ENCODE results near the gene RASSF6. TPM values are rescaled to one million over a fixed set of nuclear protein-coding genes. Genes with fewer than 3 reads are reported as not detected.
A peak's percentile ranks its signal among the peaks of the same experiment; 100 is the strongest.
"Not testable (repeated sequence)": the region's sequence is repeated elsewhere in the genome, so short reads cannot be mapped to it uniquely, and the experiment has no call there.

Gene RASSF6
- total RNA-seq, 1 donor from 2014 or later = not detected

DNA sequence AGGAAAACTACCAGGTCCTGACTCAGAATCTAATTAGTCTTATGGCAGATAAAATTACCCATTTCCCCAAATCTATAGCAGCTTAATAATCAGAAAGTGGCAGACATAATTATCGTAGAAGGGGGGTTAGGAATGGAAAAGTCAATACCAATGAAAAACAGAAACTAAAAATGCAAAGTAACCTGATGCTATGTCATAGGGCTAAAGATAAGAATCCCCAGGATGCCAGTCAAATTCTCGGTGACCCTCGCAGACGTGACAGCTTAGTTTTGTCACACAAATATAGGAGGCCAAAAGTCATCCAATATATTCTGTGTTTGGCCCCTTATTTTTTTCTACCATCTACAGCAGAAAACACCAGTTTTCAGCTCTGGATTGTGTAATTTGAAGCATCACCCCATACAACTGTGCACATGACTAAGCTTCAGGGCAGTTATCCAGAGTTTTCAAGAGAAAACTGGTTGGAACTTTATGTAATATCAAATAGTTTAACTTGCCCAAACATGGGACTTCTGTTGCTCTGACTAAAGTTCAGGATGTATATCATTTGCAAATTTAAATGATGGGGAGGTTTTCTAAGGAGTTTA lies 30.9 kb downstream of the RASSF6 start:
- intact Hi-C loops (cut with micrococcal nuclease) = no loop called here
- no peak for DNase-seq
- ATAC-seq = peak; percentile 39

DNA sequence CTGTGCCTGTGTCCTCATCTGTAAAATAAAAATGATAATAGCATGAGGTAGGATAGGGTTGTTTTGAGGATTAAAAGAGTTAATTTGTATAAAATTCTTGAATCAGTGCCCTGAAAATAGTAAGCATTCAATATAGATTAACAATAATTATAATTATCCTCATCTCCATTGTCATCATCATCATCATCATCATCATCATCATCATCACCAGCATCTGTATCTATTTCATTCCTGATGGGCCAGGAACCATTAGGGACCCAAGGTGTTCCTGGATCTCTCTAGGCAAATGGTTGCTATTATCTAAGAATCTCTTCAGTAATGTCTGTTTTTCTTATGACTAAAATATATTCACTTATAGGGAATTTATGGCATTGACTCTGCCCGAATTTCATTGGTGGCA lies 31.6 kb downstream of the RASSF6 start:
- DNase-seq (no peak), ATAC-seq (no peak)
- intact Hi-C loops (cut with micrococcal nuclease) = no loop called here

DNA sequence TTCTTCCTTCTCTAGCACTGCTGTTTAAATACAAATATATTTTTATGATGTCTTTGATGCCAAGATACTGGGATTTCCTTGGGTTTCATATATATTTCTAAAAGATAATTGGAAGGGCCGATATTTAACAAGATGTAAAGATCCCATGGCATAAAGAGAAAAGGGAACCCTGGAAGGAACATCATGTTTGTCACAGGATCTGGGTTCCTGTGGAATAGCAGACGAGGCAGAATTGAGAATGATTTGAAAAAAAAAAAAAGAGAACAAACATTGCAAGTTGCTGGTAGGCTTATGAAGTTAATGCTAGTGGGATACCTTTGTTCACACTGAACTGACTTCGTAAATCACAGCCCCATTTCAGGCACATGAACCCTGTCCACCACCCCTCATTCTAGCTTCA lies 33.6 kb downstream of the RASSF6 start:
- intact Hi-C loops (cut with micrococcal nuclease) = no loop called here
- ATAC-seq = no peak

DNA sequence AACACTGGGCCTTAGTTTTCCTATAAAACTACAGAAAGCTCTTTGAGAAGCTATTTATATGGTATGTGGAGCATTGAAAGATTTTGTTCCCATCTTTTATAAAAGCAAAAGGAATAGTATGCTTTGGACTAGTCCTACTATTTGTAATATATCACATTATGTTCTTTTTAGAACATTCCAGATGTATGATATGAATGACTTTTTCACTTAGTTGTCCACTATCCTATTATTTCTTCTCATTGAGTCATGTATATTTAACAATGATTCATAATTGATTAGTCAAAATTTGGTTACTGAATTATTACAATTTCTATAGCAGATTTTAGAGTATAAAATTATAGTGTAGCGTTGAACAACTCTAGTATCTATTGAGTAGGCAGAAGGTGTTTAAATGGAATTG lies 34.2 kb downstream of the RASSF6 start:
- ATAC-seq (no peak), DNase-seq (no peak)
- intact Hi-C loops (cut with micrococcal nuclease) = no loop called here

More for the DNA sequence above, 33.6 kb downstream of the RASSF6 start:
- DNase-seq = no peak

DNA sequence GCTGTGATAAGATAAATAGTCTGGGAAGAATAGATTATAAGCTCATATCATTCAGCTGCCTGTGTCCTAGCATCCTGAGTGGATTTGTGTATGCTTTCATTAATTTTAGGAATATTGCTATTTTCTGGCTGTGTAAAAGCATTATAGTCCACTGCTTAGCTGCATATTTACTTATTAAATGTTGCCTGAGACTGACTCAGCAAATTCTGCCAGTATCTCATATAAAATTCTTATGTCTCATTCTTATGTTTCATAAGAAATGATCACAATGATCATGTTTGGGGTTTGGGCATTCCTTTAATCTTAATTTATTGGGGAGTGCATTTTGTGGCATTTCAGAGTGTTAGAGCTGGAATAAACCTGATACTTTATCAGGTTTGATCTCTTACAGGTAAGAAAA lies 34.9 kb downstream of the RASSF6 start:
- ATAC-seq (no peak), DNase-seq (no peak)
- intact Hi-C loops (cut with micrococcal nuclease) = no loop called here

DNA sequence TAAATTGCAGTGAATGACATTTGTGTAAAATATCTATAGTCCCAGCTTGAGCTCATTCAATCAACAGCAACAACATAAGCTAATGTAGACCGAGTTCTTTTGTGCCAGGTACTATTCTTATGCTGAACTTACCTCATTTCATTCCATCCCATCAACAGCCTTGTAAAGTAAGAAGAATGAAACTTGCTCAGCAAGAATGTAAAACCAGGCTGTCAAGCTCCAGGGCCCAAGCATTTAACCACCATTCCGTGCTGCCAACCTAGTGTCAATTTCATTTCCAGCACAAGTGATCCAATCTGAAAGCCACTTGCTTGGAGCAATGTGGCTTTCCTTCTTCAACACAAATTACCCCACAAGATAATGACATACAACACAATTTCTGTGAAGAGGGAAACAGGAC lies 36.6 kb downstream of the RASSF6 start:
- intact Hi-C loops (cut with micrococcal nuclease) = no loop called here
- ATAC-seq = no peak

DNA sequence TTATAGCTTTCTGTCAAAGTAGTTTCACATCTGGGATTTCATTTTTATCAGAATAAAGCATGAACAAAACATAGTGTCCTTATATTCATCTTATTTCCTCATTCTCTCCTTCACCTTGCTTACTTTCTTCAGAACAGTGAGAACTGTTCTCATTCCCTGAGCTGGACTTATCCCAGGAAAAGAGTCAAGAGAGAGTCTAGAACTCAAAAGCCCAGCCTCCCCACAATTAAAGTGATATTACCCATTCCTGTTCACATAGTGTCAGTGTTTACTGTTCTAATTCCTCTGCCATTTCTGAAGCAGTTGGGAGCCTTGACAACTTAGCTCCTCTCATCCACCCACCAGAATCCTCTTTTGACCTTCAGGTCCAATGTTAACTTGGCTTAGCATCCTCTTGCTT lies 42.9 kb downstream of the RASSF6 start:
- no peak for DNase-seq
- intact Hi-C loops (cut with micrococcal nuclease) = no loop called here
- no peak for ATAC-seq

More for the DNA sequence above, 36.6 kb downstream of the RASSF6 start:
- no peak for DNase-seq

DNA sequence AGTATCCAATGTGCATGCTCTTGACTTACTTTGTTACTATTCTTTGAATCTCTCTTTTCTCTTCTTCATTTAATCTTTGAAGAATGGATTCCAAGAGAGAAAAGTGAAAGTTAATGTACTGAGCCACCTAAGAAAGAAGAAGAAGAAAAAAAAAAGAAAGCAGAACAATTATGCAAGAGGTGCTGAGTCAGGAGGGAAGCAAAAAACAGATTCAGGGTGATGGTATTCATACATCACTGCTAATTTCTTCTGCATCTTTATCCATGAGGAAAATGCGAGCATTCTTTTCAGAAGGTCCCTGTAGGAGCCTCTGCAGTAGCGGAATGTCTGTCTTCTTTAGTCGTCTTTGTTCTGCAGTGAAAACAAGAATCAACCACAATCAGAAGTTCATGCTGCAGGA lies 43.9 kb downstream of the RASSF6 start:
- intact Hi-C loops (cut with micrococcal nuclease) = no loop called here
- ATAC-seq (no peak), DNase-seq (no peak)

DNA sequence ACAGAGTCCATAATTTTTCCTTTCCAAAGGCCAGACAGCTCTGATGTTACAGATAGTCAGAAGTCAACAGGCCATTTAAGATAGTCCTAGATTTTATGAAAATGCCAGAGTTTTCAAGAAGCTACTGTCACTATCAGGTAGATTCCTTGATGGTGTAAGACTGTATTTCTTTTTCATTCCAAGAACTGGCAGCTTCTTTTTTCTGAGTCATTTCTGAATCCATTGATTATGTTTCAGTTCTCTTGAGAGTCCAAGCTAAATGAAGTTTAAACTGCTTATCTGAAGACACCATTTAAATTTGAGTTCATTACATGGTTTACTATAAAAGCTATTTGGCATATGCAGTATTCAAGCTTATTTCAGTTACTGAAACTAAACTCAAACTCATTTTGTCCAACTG lies 44.6 kb downstream of the RASSF6 start:
- no peak for DNase-seq
- ATAC-seq = no peak
- intact Hi-C loops (cut with micrococcal nuclease) = no loop called here

DNA sequence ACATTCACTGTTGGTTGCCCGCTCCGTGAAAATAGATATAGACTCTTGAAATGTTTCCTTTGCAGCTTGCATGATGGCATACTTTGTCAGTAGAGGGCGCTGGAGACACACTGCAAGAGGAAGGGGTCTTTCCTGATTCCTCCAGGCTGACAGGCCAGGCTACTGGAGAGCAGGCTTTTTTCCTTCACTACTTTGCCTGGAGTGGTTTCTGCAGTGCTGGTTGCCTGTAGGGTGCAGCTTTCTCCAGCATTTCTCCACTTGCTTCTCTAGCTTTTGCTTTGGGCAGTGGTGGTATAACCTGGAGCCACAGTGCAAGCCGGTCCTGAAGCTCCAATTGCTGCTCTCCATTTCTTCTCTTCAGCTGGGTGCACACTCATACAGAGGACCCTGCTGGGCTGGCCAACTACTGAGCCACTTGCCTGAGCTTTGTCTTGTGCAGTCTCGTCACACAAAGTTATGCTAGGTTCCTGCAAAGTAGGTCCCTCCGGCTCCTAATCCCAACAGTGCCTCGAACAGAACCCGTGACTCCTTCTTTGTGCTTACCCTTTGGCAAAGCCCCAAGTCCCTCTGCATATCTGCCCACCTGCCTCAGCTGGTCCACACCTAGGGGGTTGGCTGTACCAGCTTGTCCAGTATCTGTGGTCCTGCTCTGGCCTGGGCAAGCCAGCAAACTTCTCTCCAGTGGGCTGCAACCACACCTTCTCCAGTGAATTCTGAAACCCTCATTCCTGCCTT lies 46.3 kb downstream of the RASSF6 start:
- intact Hi-C loops (cut with micrococcal nuclease) = no loop called here
- no peak for DNase-seq
- peak; percentile 49 for ATAC-seq

DNA sequence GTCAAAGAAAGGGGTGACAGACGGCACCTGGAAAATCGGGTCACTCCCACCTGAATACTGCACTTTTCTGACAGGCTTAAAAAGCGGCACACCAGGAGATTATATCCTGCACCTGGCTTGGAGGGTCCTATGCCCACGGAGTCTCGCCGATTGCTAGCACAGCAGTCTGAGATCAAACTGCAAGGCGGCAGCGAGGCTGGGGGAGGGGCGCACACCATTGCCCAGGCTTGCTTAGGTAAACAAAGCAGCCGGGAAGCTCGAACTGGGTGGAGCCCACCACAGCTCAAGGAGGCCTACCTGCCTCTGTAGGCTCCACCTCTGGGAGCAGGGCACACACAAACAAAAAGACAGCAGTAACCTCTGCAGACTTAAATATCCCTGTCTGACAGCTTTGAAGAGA lies 69.4 kb downstream of the RASSF6 start:
- ATAC-seq; intact Hi-C loops (cut with micrococcal nuclease); DNase-seq: not testable (repeated sequence)

DNA sequence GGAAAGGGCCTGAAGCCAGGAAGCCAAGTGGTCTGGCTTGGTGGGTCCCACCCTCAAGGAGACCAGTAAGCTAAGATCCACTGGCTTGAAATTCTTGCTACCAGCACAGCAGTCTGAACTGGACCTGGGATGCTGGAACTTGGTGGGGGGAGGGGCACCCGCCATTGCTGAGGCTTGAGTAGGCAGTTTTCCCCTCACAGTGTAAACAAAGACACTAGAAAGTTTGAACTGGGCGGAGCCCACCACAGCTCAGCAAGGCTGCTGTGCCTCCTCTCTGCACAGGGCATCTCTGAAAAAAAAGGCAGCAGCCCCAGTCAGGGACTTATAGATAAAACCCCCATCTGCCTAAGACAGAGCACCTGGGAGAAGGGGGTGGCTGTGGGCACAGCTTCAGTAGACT lies 75.6 kb downstream of the RASSF6 start:
- DNase-seq = no peak
- intact Hi-C loops (cut with micrococcal nuclease) = no loop called here
- no peak for ATAC-seq

DNA sequence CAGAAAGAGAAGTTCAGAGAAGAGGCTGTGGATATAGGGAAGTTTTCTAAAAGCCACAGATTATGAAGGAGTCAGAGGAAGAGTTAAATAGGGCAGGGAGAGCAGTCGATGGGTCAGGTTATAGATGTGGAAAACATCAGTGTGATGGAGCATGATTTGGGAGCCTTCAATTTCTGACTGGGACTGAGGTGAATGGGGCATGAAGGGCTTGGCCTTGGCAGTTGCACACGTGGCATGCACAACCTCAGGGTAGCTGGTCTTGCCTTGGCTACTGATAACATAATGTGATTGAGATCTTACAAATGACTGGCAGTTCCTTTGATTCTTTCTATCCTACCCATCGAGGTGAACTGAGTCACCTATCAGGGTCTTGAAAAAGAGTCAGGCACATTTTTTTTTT lies 79.0 kb downstream of the RASSF6 start:
- intact Hi-C loops (cut with micrococcal nuclease) = no loop called here
- ATAC-seq (no peak), DNase-seq (no peak)

DNA sequence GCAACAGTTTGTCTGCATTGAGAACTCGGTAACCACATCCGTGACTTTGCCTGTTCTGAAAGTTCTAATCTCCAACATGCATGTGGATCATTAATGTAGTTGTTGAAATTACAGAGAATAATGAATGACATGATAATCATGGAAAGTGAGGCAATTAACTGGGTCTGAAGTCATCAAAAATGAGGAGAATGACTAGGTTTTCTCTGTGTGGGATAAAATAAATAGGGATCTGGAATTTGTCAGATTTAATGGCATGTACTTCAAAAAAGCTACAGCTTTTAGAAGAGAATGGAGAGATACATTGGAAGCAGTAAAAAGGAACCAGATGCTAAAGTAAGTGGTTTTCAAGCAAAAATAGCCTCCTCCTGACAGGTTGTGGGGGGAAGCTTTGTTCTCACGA lies 79.4 kb downstream of the RASSF6 start:
- no peak for DNase-seq
- intact Hi-C loops (cut with micrococcal nuclease) = no loop called here
- no peak for ATAC-seq

DNA sequence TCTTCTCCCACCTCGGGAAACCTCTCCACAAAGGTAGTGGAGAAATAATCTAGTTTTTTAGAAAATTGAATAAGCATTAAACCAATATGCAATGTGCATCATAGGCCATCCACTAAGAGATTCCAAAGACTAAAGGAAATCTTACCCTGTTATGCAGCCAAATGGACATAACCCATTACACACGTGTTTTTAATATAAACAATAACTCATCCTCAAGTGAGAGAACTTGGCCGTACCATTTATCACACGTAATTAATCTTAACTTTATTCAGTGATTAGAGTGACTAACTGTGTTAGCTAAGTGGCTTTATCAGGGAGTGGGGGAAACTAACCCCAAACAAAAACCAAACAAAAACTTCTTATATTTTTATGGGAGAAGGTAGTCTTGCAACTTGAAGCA lies 80.8 kb downstream of the RASSF6 start:
- DNase-seq = no peak
- intact Hi-C loops (cut with micrococcal nuclease) = no loop called here
- no peak for ATAC-seq

DNA sequence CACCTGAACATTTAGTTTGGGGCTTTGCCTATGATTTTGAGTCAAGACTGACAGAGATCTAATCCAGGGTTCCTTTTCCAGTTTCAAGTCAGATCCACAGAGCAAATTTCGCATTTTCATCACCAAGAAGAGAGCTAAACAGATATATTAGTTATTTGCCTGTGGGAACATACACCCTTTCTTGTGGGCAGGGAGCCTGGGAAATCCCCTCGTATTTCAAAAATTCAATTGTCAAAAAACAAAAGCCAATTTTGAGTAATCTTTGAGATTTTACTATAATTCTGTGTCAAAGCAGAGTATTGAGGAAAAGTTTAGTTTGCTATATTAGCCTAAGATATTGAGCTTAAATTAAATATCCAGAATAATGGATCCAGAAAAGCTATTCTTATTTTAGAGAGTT lies 82.1 kb downstream of the RASSF6 start:
- DNase-seq (no peak), ATAC-seq (no peak)
- intact Hi-C loops (cut with micrococcal nuclease) = no loop called here

DNA sequence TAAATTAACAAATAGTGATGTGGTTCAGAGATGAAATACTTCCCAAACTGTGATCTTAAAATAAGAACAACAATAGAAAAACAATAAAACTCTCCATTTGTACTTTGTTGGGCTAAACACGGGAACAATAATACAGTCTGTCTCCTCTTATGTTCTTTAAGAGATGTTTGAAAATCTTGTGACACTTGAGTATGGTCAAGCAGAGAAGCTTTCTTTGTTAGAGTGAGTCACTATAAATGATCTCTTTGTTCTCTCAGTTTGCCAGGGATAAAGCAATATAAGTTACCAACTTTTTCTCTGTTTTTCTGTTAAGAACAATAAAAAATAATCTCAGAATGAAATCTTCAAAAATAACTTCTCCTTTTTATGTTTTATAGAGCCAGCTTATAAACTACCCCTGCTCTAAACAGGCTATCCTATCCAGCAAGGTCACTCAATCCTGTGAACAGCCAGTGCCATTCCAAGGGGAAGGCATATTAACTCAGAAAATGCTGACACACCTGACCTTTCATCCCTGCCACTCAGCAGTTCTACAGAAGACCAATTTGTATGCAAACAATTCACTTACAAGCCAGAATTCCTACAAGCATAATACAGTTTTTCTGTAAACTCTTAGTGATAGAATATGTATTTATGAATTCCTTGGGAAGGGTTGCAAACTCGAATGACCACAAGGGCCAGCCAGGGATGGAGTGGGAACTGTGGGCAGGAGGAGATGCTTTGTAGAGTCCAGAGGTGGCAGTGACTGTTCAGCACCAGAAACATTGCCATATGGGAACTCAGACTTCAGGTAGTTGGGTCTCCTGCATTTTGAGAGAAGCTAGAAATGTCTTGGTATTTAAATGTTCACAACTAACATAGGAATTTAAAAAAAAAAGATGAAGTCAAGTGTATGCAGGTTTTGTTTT lies 86.5 kb downstream of the RASSF6 start:
- intact Hi-C loops (cut with micrococcal nuclease) = no loop called here
- ATAC-seq (no peak), DNase-seq (no peak)

DNA sequence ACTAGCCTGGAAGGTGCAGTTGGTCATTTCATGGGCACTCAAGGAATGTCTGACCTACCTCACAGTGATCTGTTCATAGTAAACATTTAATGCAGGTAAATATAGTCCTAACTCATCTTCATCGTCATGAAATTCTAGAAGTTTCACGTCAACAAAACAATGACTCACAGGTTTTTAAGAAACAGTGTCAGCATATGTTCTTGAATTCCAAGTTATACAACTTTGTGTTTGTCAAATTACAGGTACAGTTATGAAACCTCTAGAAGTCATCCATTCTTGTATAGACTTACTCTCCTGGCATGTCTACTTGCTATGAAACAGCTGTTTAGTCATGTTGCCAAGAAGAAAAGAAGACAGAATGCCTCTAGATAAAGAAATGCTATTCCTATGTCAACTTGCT lies 92.1 kb downstream of the RASSF6 start:
- intact Hi-C loops (cut with micrococcal nuclease) = no loop called here
- DNase-seq (no peak), ATAC-seq (no peak)

DNA sequence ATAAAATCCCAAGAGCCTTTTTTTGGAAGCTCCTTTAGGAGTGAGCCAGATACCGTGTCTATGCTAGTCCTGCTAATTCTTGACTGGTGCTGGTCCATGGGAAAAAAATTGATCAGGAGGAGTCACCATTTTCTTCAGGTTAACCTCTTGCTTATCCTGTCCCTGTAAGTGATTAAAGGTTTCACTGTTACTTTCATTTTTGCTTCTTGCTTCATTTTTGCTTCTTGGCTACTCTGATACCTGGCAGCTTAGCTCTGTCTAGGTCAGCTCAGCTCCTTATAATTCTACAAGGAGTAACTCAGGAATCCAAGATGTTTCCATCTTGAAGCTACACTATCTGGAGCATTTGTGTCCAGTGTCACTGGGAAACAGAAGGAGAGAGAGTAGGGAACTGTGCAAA lies 93.0 kb downstream of the RASSF6 start:
- DNase-seq (no peak), ATAC-seq (no peak)
- intact Hi-C loops (cut with micrococcal nuclease) = no loop called here

DNA sequence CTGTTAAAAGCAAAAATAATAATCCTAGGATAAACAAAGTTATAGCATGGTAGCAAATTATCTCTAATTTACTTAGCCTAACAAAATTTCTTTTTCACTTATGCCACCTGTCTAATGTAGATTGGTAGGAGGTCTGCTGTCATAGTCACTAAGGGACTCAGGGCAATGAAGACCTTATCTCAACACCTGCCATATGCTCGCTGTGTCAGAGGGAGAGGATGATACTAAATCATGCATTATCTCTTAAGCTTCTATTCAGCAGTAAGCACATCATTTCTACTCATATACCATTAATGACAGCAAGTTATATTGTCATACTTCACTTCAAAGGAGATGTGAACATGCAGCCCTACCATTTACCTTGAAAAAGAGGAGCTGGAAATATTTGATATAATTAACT lies 94.6 kb downstream of the RASSF6 start:
- DNase-seq = no peak
- intact Hi-C loops (cut with micrococcal nuclease) = no loop called here
- ATAC-seq = no peak

Measured in left ventricle myocardium superior (tissue), 1 donor.